D721Med (cell line): Measurements from ENCODE around the gene SAMD4B.

Experiments used
- DNase-seq: peaks from one replicate; pipeline ENCODE4 v3.0.0; 2011; ENCODE audit warnings: low spot score; ENCODE audit not compliant: insufficient read length
- FAIRE-seq: peaks from 2 replicates; lab custom pipeline; 2011; peaks lifted over from hg19 to GRCh38; lab: Jason Lieb, UNC
- CTCF ChIP-seq: IDR thresholded peaks from 2 replicates; pipeline ENCODE4 v1.5.1; 2012; ENCODE audit warnings: mild to moderate bottlenecking, control low read depth; ENCODE audit not compliant: insufficient read depth; ENCODE audit errors: missing control alignments

Gene SAMD4B

GRCh38 chr19:39299832-39300231 lies 42.4 kb upstream of the SAMD4B start:
- TF ChIP-seq CTCF = no peak
- DNase-seq (no peak), FAIRE-seq (no peak)

GRCh38 chr19:39301021-39301420 lies 41.2 kb upstream of the SAMD4B start:
- TF ChIP-seq CTCF = no peak
- no peak for DNase-seq
- no peak for FAIRE-seq

- TF ChIP-seq CTCF = no peak
- no peak for FAIRE-seq
- DNase-seq = no peak
Measured at GRCh38 chr19:39301562-39301961, 40.7 kb upstream of the SAMD4B start.

GRCh38 chr19:39303373-39304184 lies 38.6 kb upstream of the SAMD4B start:
- DNase-seq (no peak), FAIRE-seq (no peak)
- no peak for TF ChIP-seq CTCF

- TF ChIP-seq CTCF = no peak
- FAIRE-seq (no peak), DNase-seq (no peak)
Measured at GRCh38 chr19:39304185-39304513, 38.1 kb upstream of the SAMD4B start.

GRCh38 chr19:39304701-39305571 lies 37.3 kb upstream of the SAMD4B start:
- TF ChIP-seq CTCF = no peak
- no peak for DNase-seq
- no peak for FAIRE-seq

GRCh38 chr19:39306075-39306474 lies 36.1 kb upstream of the SAMD4B start:
- DNase-seq (no peak), FAIRE-seq (no peak)
- no peak for TF ChIP-seq CTCF
